Vagina (tissue), 2 donors: Measurements from ENCODE around the gene TST.

Experiments used
- POLR2A ChIP-seq, 2 donors: fragments of 450-650 bp; IDR thresholded peaks; one replicate each; pipeline ENCODE4 v1.6.1; 2017; ENCODE audit warnings: antibody characterized with exemption in 2 of 2, mild to moderate bottlenecking in 2 of 2, moderate library complexity in 2 of 2
- POLR2AphosphoS5 ChIP-seq, 2 donors: sonication (generic); formaldehyde crosslinking; IDR thresholded peaks; one replicate each; pipeline ENCODE4 v1.9.0; 2017; ENCODE audit warnings: antibody characterized with exemption in 2 of 2, mild to moderate bottlenecking in 2 of 2, low read depth in 1 of 2; ENCODE audit not compliant: insufficient read depth in 1 of 2

DNA sequence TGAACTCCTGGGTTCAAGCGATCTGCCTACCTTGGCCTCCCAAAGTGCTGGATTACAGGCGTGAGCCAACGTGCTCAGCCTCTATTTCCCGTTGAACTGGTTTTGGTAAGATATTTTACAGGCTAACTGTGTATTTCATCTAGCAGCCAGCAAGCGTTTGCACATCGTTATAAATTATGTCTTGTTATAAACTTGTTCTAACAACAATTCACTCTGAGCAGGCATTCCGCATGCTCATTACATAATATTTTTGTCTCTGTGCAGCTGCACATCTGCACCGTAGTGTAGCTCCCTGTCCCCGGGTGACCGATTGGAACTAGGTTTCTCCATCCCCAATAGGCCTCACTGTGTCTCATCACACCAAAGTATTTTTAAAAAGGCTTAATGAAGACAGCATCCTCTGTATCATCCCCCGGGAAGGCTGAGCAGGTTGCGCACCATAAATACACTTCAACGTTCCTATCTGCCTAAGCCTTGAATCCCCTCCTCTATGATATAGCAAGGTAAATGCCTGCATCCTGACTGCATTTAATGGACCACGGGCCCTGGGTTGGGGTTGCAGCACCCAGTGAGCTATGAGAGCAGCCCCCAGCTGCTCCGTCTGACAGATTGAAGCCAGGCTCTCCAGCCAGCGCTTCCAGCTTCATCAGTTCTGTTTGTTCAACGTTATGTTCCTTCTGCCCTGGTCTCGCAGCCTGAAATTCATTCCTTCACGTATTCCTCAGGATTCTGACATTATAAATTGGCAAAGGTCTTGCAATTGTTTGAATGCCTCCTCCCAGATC is 47.7 kb downstream of the TST start:
- TF ChIP-seq POLR2AphosphoS5 (IDR thresholded peaks at IDR 0.05; ENCODE audit: insufficient read depth in 1 of 2, low read depth in 1 of 2) (peak in 1 of 2 donors; percentile 88), POLR2A (IDR thresholded peaks at IDR 0.05) (no peak)
